GM13977 (cell line): ENCODE data around the gene CLIC4.
"Not testable (repeated sequence)": the region's sequence is repeated elsewhere in the genome, so short reads cannot be mapped to it uniquely, and the experiment has no call there.

Source experiments
- DNase-seq: peaks from one replicate; pipeline ENCODE4 v3.0.0; 2012; ENCODE audit warnings: low spot score
- CTCF ChIP-seq: IDR thresholded peaks from 2 replicates; pipeline ENCODE4 v1.5.1; 2012; ENCODE audit warnings: mild to moderate bottlenecking, control low read depth; ENCODE audit not compliant: insufficient read depth; ENCODE audit errors: extremely low read depth, missing control alignments
- in situ Hi-C: fragments of 300-500 bp; cut with MboI; formaldehyde crosslinking; loops from one replicate; pipeline ENCODE4 v1.12.0; 2022; ENCODE audit warnings: low sequenced_read_pairs, low pct_unique_long_range_greater_than_20kb, mixed read lengths, inconsistent platforms; ENCODE audit not compliant: unreplicated experiment

The CLIC4 gene

GRCh38 chr1:24782689-24783088, 37.4 kb downstream of the CLIC4 start:
- in situ Hi-C loops, result no loop called here
- no peak for TF ChIP-seq CTCF
- no peak for DNase-seq

GRCh38 chr1:24783713-24784112, 38.5 kb downstream of the CLIC4 start:
- DNase-seq, result no peak
- no peak for TF ChIP-seq CTCF
- in situ Hi-C loops, result no loop called here

DNA sequence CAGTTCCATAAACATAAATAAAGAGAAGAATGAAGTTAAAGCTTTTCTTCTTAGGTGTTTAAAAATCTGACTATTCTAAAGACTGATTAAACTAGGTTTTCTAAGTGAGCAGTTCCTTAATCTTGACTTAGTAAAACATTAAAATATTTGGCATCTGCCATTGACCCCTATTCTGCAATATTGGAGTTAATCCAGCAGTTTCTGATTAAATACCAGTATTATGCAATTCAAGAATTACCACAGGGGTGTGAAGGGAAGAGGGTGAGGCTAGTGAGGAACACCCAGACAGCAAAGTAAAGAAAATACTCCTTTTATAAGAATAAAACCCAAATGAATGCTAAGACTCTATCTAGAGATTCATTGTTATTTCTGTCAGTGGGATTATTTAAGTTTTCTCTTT, 40.9 kb downstream of the CLIC4 start:
- DNase-seq, result no peak
- in situ Hi-C loops, result no loop called here
- TF ChIP-seq CTCF, result no peak

- TF ChIP-seq CTCF, result no peak
- in situ Hi-C loops, result no loop called here
- no peak for DNase-seq
Observed at GRCh38 chr1:24790490-24790889, 45.2 kb downstream of the CLIC4 start.

DNA sequence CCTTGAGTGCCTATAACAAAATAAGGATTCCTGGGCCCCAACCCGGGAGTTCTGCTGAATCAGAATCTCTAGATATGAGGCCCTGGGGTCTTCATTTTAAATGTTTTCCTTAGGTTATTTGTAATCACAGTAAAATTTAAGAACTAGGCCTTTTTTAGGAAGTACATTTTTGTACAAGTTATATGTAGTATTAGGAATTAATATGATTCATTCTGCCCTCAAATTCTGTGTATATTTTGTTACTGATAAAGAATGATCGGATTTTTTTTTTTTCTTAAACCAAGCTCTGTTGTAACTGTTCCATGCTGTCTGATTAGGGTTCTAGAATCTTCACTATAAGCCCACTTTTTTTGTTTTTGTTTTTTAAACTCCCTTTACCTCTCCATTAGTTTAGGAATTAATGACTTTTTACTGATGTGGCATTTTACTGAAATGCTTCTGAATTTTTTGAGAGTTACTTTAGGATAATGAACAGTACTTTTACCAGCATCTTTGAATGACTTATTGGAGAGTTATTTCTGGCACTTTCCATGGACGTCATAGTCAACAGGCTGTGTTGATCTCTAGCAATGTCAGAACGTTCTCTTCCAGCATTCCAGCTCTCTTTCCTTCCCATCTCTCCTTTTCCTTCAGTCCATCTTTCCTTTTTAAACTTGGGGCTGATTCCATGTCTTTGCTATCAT, 48.3 kb downstream of the CLIC4 start:
- TF ChIP-seq CTCF, result no peak
- in situ Hi-C loops, result no loop called here
- no peak for DNase-seq

DNA sequence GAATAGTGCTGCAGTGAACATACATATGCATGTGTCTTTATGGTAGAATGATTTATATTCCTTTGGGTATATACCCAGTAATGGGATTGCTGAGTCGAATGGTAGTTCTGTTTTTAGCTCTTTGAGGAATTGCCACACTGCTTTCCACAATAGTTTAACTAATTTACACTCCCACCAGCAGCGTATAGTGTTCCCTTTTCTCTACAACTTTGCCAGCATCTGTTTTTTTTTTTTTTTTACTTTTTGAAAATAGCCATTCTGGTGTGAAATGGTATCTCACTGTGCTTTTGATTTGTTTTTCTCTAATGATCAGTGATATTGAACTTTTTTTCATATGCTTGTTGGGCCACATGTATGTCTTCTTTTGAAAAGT, 48.9 kb downstream of the CLIC4 start:
- in situ Hi-C loops, DNase-seq: not testable (repeated sequence)

- in situ Hi-C loops, result no loop called here
- no peak for DNase-seq
- TF ChIP-seq CTCF, result no peak
Observed at GRCh38 chr1:24795236-24795635, 50.0 kb downstream of the CLIC4 start.
